HG03439 (cell line): ENCODE results near the gene NGEF.

Experiments used
- ATAC-seq: cut with Tn5 transposase; IDR thresholded peaks from one replicate; pipeline ENCODE4 v1.9.1; 2021; ENCODE audit warnings: mild to moderate bottlenecking, moderate library complexity; ENCODE audit not compliant: unreplicated experiment

NGEF gene

DNA sequence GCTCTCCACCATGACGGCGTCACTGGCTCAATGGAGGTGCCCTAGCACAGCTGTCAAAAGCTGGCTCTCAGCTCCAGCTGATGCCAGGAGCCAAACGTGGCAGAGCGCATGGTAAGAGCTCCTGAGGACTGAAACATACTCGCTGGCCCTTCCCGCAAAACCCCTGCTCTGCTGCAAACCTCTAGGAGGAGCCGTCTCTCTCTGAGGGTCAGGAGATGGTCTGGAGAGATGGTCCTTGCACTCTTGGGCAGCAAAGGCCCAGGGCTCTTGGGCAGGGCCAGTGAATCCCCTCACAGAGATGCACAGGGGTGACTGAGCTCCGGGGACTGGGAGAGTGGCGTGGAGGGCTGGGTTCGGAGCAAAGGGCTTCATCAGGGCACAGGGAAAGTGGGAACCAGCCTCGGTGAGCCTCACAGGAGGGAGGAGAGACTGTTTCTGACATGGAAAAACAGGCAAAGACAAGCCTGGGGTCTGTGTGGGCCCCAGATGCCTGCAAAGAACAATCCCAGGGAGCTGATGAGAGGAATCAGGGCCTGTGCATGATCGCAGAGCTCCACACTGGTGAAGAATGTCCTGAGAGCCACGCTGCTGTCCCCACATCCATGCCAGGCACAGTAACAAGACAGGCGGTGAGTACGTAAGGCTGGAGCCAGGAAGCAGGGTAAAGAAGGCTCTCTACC, 125.7 kb downstream of the NGEF start:
- no peak for ATAC-seq

DNA sequence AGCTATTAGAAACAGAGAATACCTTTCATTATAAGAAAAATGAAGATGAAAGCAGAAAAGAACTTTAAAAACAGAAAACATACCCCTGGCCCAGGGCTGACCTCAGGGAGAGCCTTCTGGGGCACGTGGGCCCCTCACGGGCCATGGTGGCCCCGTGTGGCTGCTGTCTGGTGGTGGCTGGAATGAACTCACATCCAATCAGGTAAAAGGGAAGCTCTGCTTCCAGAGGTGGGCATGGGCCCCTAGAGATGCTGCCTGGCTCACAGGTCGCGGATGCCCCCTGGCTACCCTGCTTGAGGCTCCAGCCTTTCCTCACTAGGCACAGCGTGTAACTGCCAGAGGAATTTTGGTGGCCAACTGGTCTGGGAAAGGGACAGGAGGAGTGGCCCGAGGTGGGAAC, 126.4 kb downstream of the NGEF start:
- ATAC-seq, result no peak

DNA sequence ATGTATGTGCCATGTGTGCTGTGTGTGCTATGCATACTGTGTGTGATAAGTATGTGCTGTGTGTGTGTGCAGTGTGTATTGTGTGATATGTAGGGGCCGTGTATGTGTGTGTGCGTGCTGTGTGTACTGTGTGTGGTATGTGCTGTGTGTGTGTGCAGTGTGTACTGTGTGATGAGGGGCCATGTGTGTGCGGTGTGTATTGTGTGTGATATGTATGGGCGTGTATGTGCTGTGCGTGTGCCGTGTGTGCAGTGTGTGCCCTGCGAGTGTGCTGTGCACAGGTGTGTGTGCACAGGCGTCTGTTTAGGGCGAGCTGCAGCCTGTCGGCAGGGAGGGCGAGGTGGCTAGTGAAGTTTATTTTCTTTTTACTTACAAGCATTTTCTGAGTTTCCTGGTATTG, 126.9 kb downstream of the NGEF start:
- no peak for ATAC-seq

DNA sequence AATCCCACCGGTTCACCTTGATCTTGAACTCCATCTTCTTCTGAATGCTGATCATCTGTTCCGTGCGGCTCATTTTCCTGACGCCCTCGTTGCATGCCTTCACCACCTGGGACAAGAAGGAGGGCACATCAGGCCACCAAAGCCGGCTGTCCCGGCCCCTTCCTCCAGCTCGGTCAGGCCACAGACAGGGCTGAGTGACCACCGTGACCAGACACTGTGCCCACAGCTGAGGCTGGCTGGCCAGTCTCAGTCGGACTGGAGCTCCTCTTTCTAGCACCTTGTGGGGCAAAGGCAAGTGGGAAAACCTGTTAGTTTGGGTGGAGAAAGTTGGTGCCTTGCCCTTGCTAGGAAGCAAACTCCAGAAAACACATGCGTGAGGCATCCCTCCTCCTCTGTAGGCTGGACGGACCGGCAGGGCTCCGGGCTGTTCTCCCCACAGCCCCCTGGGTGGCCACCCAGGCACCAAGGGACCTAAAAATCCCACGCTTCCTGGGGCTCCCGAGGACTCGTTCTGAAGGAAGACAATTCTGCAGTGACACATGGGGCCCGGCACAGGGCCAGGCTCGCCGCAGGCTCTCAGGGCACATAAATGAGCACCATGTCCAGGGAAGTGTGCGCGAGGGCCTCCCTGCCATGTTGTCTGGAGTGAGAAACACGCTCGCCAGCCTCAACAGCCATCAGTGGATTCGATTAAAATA, 127.6 kb downstream of the NGEF start:
- no peak for ATAC-seq

DNA sequence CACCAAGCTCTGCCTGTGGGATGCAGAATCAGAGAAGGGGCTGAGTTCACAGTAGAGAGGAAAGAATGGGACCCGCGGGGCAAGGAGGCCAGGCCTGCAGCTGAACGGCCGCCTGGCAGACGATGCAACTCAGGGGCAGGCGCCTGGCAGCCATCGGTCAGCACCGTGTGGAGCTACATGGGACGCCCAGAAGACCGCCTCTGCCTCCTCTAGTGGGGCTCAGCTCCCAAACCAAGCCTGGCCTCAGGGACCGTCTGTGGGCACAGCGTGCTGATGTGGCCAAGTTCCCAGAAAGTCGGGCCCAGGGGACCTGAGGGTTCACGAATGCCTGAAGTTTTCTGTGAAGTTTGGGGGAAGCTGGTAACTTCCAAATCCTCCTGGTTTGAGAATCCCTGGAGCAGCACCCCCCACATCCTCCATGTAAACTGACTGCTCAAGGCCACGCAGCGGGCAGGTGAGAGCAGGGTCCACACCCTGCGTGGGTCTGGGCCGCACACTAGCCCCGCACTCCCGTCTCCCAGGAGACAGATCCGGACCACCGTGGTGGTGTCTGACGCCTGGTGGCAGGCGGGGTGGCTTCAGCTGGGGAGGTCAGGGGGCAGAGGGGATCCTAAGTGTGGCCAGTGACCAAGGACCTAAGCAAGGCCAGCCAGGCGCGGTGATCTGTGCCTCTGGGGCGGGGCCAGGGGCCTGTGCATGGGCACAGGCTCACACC, 128.3 kb downstream of the NGEF start:
- ATAC-seq, result no peak

DNA sequence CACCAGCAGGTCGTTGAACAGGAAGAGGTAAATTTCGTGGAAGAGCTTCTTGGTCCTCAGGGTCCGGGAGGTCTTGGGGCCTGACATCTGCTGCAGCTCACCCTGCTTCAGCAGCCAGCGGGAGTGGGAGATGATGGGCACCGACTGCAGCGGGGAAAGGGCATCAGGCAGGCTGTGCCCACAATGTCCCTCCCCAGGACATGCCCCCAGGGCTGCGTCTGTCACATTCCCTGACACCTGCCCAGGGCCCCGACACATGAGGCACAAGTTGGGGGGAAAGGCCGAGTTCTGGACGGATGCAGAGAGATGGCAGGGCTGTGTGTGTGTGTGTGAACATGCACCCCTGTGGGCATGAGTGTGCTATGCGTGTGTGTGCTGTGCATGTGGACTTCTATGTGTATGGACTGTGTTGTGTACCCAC, 129.0 kb downstream of the NGEF start:
- ATAC-seq, result no peak

DNA sequence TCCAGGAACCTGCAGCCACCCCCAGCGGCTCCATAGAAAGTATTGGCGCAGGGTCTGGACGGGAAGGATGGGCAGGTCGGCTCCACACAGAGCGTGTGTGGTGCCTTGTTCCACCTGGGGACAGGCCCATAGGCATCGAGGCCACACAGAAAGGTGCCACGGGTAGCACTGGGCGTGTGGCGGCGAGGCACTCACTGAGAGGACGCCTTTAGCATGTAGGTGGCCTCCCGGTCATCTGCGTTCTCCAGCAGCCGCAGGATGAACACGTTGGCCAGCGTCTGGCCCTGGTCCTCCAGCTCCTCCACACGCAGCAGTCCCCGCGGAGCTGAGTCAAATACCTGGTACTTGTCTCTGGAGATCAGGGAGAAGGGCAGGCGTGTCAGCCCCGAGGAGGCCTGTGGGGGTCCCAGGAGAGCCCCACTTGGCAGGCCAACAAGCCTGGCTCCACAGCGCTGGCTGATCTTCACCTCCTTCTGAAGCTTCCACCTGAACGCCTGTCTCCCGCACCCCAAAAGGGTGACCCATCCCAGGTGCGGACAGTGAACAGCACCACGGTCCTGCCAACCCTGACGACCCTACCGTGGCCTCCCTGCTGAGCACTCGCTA, 129.8 kb downstream of the NGEF start:
- ATAC-seq, result no peak

DNA sequence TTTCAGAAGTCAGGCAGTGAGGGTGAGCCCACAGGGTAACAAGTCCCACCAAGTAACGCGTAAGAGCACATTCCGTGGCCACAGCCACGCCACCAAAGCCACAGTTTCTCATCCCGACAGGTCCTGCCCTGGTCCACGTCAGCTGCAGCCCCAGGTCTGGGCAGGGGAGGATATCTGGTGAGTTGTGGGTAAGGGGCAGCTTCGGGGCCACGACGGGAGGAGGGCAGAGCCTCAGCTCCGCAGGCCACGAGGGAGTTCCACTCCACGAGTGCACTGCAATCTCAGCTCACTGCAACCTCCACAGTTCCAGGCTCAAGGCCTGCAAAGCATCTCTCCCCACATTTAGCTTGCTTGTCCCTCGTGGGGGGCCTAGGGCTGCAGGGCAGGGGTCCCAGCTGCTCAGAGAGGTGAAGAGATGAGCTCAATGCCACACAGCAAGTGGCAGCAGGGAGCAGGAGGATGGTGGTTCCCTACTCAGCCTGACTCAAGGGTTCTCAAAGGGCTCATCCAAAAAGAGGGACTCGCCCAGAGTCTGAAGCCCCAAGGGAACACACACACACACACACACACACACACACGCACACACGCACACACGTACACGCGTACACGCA, 130.4 kb downstream of the NGEF start:
- ATAC-seq, result no peak

DNA sequence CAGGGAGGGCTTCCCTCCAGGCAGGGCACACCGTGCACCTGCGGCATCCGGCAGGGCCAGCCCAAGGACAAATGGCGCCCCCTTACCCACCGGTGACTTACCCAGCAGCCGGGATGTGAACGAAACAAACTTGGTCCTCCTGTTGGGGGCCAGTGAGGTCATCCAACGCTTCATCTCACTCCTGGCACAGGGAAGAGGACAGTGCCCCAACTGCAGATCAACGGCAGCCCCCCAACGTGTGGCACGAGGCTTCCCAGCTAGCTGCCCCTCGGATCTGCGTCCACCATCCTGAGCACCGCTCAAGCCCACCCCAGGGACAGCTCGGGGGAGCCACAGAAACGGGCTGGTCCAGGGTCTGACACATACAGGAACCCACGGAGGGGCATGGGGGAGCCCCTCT, 131.0 kb downstream of the NGEF start:
- no peak for ATAC-seq

DNA sequence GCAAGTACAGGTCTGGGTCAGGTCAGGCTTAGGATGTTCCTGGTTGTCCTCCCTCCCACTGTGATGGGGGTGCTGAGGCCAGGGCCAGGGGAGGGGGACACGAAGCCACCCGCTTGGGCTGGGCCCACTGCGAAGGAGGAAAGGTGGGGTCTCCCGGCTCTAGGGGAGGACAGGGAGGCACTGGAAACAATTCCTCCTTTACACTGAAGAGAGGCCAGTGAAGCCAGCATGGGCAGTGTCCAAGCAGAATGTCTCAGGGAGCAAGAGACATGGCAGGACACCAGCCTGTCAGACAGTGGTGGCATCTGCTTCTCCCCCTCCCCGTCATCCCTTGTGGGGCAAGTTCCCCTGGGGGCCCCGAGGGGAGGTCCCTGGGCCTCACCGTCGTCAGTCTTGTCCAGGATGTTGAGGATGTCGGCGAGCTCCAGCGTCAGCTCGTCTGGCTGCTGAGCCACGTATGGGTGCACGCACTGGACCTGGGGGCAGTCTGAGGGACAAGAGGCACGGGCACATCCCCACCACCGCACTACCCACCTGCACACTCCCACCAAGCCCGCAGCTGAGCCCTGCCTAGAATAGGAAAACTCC, 132.2 kb downstream of the NGEF start:
- no peak for ATAC-seq

DNA sequence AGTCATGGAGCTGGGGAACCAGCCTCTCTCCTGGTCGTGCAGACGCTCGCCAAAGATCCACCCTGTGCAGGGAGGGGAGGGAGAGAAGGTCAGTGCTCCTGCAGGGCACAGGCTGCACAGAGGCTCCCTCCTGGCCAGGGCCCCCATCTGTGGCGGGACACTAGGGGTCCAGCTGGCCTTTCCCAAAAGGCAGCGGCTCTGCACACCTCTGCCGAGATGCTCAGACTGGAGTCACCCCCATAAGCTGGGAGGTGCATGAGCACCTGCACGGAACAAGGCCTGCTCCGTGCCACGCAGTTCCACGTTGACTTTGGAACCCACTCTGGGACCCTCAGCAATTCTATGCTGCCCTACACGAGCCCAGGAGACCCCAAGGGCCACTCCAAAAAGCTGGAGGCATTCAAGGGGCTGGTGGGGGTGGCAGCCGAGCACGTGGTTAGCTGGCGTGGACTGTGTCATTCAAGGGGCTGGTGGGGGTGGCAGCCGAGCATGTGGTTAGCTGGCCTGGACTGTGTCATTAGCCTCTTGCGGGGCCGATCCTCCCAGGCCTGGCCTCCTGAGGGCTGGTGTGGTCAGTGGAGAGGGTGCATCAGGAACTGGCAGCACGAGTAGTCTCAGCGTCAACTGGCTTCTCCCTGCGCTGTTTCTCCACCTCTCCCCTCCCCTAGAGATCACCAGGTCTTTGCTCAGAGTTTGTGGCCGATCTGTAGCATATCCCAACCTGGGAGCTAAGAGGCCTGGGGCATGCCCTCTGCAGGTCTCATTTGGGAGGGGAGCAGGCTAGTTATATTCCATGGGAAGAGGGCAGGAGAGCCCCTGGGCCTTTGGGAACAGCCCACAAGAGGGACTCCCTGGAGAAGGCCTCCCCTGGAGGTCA, 133.2 kb downstream of the NGEF start:
- ATAC-seq, result no peak

DNA sequence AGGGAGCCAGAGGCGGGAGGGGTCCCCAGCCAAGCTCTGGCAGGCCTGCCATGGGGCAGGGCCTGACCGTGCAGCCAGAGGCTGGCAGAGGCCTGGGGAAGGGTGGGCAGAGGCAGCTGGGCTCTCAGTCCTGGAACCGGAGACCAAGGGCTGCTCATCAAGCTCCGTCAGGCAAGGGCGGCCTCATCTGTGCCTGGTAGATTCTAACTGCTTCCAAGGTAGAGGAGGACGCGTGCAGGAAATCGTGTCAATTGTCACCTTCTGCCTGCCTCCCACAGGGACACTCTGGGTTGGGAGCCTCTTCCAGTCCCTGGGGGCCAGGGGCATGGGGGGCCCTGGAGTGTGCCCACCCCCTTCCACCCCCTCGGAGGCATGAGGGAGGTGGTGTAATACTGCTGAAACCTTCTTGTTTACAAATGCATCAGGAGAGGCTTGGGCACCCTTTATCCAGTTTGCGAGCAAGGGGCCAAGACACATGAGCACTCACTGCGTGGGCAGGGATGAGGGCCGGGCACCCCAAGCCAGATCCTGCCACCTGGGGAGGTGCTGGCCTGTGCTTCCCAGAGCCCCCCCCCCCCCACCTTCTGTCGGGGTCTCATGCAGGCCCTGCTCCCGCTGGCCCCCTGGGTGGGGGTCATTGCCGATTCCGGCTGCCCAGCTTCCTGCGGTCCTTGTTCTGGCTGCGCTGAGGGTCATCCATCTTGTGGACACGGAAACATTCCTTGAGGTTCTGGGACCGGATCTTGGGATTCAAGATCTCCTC, 134.0 kb downstream of the NGEF start:
- ATAC-seq, result no peak

DNA sequence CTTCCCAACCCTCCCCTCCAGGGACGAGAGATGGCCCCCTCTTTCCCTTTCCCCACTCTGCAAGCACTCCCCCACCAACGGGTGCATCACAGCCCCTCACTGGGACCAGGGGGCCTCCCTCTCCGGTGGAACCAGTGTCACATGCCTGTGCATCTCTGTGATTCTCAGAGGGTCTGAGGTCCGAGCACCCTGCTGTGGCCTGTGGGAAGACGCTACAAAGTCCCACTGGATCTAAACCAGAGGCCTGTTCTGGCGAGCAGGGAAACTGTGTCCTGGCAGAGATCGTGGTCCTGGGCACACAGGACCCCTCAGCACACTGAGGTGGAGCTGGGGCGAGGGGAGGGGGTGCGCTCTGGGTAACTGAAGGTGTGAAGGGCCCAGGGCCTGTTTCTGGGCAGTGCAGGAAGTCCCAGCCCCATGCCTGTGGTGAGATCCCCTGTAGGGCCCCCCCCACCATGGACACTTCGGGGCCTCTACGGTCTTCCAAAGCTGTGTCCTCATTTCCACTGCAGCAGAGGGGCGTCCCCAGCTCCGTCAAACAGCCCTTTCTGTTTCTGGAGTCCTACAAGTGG, 135.0 kb downstream of the NGEF start:
- no peak for ATAC-seq

DNA sequence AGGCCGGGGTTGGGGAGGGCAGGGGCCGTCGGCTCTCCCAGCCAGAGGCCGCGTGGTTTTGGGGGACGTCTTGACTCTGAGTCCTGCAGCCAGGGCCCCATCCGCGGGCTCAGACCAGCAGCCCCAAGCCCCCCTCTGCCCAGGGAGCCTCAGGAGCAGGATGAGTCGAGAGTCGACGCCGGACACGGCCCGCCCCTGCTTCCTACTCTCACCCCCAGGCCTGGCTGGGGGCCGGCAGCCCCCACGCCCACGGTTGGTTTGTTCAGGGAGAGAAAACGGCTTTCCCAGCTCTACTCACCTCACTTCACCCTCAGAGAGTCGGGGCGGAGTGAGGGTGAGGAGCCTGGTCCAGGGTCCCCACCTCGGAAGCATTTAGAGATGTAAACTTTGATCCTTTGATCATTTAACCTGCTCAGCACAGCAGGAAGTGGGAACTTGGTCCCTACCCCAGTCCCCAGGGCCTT, 136.0 kb downstream of the NGEF start:
- no peak for ATAC-seq

DNA sequence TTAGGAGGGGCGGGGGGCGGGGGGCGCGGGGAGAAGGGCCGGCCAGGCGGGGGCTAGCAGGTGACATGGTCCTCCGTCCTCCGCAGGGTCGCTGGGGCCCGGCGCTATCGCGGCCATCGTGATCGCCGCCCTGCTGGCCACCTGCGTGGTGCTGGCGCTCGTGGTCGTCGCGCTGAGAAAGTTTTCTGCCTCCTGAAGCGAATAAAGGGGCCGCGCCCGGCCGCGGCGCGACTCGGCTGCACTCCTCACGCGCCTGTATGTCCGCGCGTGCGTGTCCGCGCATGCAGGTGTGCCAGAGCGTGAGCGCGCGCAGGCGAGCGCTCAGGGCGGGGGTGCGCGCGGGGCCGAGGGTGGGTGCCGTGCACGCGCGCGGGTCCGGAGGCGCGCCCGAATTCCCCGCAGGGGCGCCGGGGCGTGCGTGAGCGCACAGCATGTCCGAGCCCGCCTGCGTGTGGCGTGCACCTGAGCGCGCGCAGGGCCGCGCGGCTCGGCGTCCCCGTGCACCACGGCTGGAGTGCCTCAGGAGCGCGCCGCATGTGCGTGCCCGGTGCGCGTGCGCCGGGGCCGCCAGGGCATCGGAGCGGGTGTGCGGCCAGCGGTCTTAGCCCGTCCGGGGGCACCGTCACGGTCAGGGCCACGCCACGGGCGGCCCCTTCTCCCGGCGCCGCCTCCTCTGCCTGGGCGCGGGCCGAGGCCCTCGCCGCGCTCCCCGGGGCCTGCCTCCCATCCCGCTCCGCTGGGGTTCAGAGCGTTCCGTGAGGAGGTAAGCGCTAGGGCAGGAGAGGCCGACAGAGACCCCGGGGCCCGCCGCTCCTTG, 136.7 kb downstream of the NGEF start:
- no peak for ATAC-seq

DNA sequence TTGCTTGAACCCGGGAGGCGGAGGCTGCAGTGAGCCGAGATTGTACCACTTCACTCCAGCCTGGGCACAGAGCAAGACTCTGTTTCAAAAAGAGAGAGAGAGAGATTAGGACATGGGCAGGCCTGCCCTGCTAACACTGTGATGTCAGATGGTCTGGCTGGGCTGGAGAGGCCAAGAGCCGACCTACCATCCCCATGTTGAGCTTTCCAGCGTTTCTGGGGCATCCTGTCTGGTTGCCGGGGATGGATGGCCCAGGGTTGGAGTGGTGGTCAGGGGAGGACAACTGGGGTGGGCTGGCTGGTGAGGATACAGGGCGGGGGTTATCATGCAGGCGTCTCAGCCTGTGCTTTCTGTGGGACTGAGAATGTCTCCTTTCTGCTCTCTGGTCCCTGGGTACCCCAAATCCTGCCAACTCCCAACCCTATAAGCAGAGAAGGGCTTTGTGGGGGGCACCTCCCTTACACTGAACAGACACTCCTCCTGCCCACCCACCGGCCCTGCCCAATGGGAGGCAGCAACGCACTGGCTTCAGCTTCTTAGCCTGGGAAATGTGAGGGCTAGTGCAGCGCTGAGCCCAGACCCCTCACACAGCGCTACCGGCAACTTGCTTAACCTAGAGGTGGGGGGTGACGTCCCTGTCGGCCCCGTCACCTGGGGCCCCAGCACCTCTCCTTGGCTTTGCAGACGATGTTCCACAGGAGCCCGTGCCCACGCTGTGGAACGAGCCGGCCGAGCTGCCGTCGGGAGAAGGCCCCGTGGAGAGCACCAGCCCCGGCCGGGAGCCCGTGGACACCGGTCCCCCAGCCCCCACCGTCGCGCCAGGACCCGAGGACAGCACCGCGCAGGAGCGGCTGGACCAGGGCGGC, 137.6 kb downstream of the NGEF start:
- no peak for ATAC-seq

DNA sequence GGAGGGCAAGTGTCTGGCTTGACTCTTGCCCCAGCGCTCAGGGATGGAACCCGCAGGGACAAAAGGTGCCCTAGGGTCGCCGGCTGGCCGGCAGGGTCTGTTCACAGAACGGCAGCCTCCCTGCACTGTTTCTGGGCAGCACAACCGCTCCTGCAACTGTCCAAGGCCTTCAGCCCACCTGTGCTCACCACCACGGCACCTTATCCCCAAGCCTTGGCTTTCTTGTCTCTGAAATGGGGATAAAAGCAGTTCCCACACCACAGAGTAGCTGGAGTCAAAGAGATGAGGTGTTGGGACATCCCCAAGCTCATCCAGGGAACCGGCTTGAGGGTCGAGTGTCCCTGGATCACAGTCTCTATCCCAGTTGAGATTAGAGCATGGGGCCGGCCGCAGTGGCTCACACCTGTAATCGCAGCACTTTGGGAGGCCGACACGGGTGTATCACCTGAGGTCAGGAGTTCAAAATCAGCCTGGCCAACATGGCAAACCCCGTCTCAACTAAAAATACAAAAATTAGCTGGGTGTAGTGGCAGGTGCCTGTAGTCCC, 138.3 kb downstream of the NGEF start:
- no peak for ATAC-seq
